Measurements from ENCODE around the gene PDLIM7.

- TF ChIP-seq EZH2 (IDR thresholded peaks at IDR 0.05), result no peak
- TF ChIP-seq, protein P1, sequence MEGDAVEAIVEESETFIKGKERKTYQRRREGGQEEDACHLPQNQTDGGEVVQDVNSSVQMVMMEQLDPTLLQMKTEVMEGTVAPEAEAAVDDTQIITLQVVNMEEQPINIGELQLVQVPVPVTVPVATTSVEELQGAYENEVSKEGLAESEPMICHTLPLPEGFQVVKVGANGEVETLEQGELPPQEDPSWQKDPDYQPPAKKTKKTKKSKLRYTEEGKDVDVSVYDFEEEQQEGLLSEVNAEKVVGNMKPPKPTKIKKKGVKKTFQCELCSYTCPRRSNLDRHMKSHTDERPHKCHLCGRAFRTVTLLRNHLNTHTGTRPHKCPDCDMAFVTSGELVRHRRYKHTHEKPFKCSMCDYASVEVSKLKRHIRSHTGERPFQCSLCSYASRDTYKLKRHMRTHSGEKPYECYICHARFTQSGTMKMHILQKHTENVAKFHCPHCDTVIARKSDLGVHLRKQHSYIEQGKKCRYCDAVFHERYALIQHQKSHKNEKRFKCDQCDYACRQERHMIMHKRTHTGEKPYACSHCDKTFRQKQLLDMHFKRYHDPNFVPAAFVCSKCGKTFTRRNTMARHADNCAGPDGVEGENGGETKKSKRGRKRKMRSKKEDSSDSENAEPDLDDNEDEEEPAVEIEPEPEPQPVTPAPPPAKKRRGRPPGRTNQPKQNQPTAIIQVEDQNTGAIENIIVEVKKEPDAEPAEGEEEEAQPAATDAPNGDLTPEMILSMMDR (IDR thresholded peaks at IDR 0.05), result no peak
Measured at GRCh38 chr5:177459357-177459756, 38.0 kb downstream of the PDLIM7 start.
